ENCODE results near the gene TRMT10B. TPM values are rescaled to one million over a fixed set of nuclear protein-coding genes. Genes with fewer than 3 reads are reported as not detected.

TRMT10B gene
- polyA plus RNA-seq, 3 donors = 5.2 to 12.4 (median 9.4) TPM

- Histone ChIP-seq H3K4me1 (ENCODE audit: control insufficient read depth in 1 of 2, insufficient read depth in 2 of 2, low read length in 2 of 2) (no peaks in the 10 kb centered on the region), H3K79me2 (ENCODE audit: insufficient read depth, low read length) (no peaks in the 10 kb centered on the region), H3K4me3 (replicated peaks in 1 of 3; ENCODE audit: low read depth in 2 of 3, low read length in 3 of 3) (no peak overlapping the region), H3K27ac (ENCODE audit: low read depth in 1 of 2, low read length in 2 of 2) (no peak overlapping the region), H3K9me3 (replicated peaks in 1 of 2; ENCODE audit: control insufficient read depth in 1 of 2, insufficient read depth in 1 of 2, low read length in 2 of 2) (no peaks in the 10 kb centered on the region), H3K9ac (ENCODE audit: insufficient read depth, low read length, poor library complexity, severe bottlenecking) (no peak overlapping the region), H3K27me3 (ENCODE audit: control insufficient read depth in 2 of 2, insufficient read depth in 2 of 2, low read length in 2 of 2) (no peaks in the 10 kb centered on the region), H4K20me1 (ENCODE audit: insufficient read depth, low read length) (no peaks in the 10 kb centered on the region), H2AFZ (ENCODE audit: insufficient read depth, low read depth, low read length, poor library complexity, severe bottlenecking) (no peak overlapping the region), H3K36me3 (replicated peaks in 1 of 2; ENCODE audit: control insufficient read depth in 1 of 2, insufficient read depth in 2 of 2, low read length in 2 of 2) (no peaks in the 10 kb centered on the region), H3K4me2 (replicated peaks; ENCODE audit: extremely low read depth, low read length, poor library complexity, severe bottlenecking) (no peak overlapping the region)
- intact Hi-C loops (cut with micrococcal nuclease) = no loop called here
- peak in 1 of 3 donors; percentile 7 for DNase-seq
- H3K4me1 Mint-ChIP-seq = no peaks in the 10 kb centered on the region
- H3K9me3 Mint-ChIP-seq = no peaks in the 10 kb centered on the region
- 67% methylated on average over 1 of the region's 3 CpGs for WGBS (ENCODE audit: insufficient coverage)
- peaks cover 0 to 9% (median 1%) of the 10 kb centered on the region in 3 donors for H3K27me3 Mint-ChIP-seq (ENCODE audit: low read depth in 3 of 3)
- H3K4me3 Mint-ChIP-seq = no peak overlapping the region
- no peak for TF ChIP-seq CTCF (IDR thresholded peaks at IDR 0.05)
- no peaks in the 10 kb centered on the region for H3K36me3 Mint-ChIP-seq
- no peak overlapping the region for H3K27ac Mint-ChIP-seq
Measured at GRCh38 chr9:37710046-37710445, 43.6 kb upstream of the TRMT10B start.

- no peak for TF ChIP-seq CTCF (IDR thresholded peaks at IDR 0.05)
- Mint-ChIP-seq H3K9me3 (peaks cover 0 to 2% (median 0%) of the 10 kb centered on the region in 7 donors), H3K4me1 (no peaks in the 10 kb centered on the region), H3K27me3 (ENCODE audit: low read depth in 3 of 3) (peaks cover 0 to 5% (median 0%) of the 10 kb centered on the region in 3 donors), H3K36me3 (no peaks in the 10 kb centered on the region), H3K27ac (no peak overlapping the region), H3K4me3 (no peak overlapping the region)
- Histone ChIP-seq H3K9me3 (replicated peaks in 1 of 2; ENCODE audit: control insufficient read depth in 1 of 2, insufficient read depth in 1 of 2, low read length in 2 of 2) (no peaks in the 10 kb centered on the region), H3K4me1 (ENCODE audit: control insufficient read depth in 1 of 2, insufficient read depth in 2 of 2, low read length in 2 of 2) (no peaks in the 10 kb centered on the region), H2AFZ (ENCODE audit: insufficient read depth, low read depth, low read length, poor library complexity, severe bottlenecking) (no peak overlapping the region), H3K4me3 (replicated peaks in 1 of 3; ENCODE audit: low read depth in 2 of 3, low read length in 3 of 3) (no peak overlapping the region), H3K36me3 (replicated peaks in 1 of 2; ENCODE audit: control insufficient read depth in 1 of 2, insufficient read depth in 2 of 2, low read length in 2 of 2) (no peaks in the 10 kb centered on the region), H3K9ac (ENCODE audit: insufficient read depth, low read length, poor library complexity, severe bottlenecking) (no peak overlapping the region), H3K79me2 (ENCODE audit: insufficient read depth, low read length) (no peaks in the 10 kb centered on the region), H3K27me3 (ENCODE audit: control insufficient read depth in 2 of 2, insufficient read depth in 2 of 2, low read length in 2 of 2) (no peaks in the 10 kb centered on the region), H4K20me1 (ENCODE audit: insufficient read depth, low read length) (no peaks in the 10 kb centered on the region), H3K4me2 (replicated peaks; ENCODE audit: extremely low read depth, low read length, poor library complexity, severe bottlenecking) (no peak overlapping the region), H3K27ac (ENCODE audit: low read depth in 1 of 2, low read length in 2 of 2) (no peak overlapping the region)
- WGBS (ENCODE audit: insufficient coverage) = no CpG with 5 or more reads among the region's 4 CpGs
- intact Hi-C loops (cut with micrococcal nuclease) = no loop called here
- DNase-seq = no peak
Measured at GRCh38 chr9:37715260-37715659, 38.3 kb upstream of the TRMT10B start.

All from CD14-positive monocyte (primary cell).